Endodermal cell (in vitro differentiated cells): ENCODE measurements around the gene OTOP3. TPM values are rescaled to one million over a fixed set of nuclear protein-coding genes. Genes with fewer than 3 reads are reported as not detected.
"Not testable (repeated sequence)": the region's sequence is repeated elsewhere in the genome, so short reads cannot be mapped to it uniquely, and the experiment has no call there.

ENCODE experiments used
- DNase-seq: peaks from one replicate; pipeline ENCODE4 v3.0.0-alpha.2; 2017
- H3K27ac ChIP-seq: 2 replicates; pipeline ENCODE4 v1.5.1; 2013; ENCODE audit warnings: mild to moderate bottlenecking, low read depth, low read length, moderate library complexity
- H3K27me3 ChIP-seq: 2 replicates; pipeline ENCODE4 v1.6.1; 2013; ENCODE audit warnings: mild to moderate bottlenecking, low read length, moderate library complexity; ENCODE audit not compliant: insufficient read depth, control insufficient read depth, poor library complexity, severe bottlenecking
- H3K36me3 ChIP-seq: 2 replicates; pipeline ENCODE4 v1.7.0; 2013; ENCODE audit warnings: mild to moderate bottlenecking, low read length, moderate library complexity; ENCODE audit not compliant: control insufficient read depth, insufficient read depth
- H3K4me1 ChIP-seq: one replicate; pipeline ENCODE4 v1.7.0; 2013; ENCODE audit warnings: low read length; ENCODE audit not compliant: control insufficient read depth, insufficient read depth
- H3K4me3 ChIP-seq: 2 replicates; pipeline ENCODE4 v1.5.1; 2013; ENCODE audit warnings: mild to moderate bottlenecking, low read length, moderate library complexity
- H3K9ac ChIP-seq: 2 replicates; pipeline ENCODE4 v1.6.1; 2013; ENCODE audit warnings: mild to moderate bottlenecking, low read length, moderate library complexity; ENCODE audit not compliant: poor library complexity, severe bottlenecking; ENCODE audit errors: extremely low read depth
- H3K9me3 ChIP-seq: 2 replicates; pipeline ENCODE4 v1.6.1; 2013; ENCODE audit warnings: mild to moderate bottlenecking, low read length, moderate library complexity; ENCODE audit not compliant: control insufficient read depth
- H3K27ac Mint-ChIP-seq: 2 replicates; pipeline ENCODE4 v1.8.0; 2020; ENCODE audit warnings: mixed read lengths
- H3K27me3 Mint-ChIP-seq: 2 replicates; pipeline ENCODE4 v1.8.0; 2021; ENCODE audit warnings: mild to moderate bottlenecking, mixed read lengths; ENCODE audit not compliant: insufficient read depth
- H3K36me3 Mint-ChIP-seq: 2 replicates; pipeline ENCODE4 v1.8.0; 2020; ENCODE audit warnings: low read depth, mixed read lengths
- H3K4me1 Mint-ChIP-seq: 2 replicates; pipeline ENCODE4 v1.8.0; 2020; ENCODE audit warnings: mixed read lengths
- H3K4me3 Mint-ChIP-seq: 2 replicates; pipeline ENCODE4 v1.8.0; 2020; ENCODE audit warnings: mild to moderate bottlenecking, moderate library complexity, mixed read lengths
- H3K9me3 Mint-ChIP-seq: 2 replicates; pipeline ENCODE4 v1.8.0; 2020; ENCODE audit warnings: mild to moderate bottlenecking, mixed read lengths
- CTCF ChIP-seq: fragments of 200-600 bp; sonication (generic); conservative IDR thresholded peaks from 2 replicates; pipeline ENCODE4 v1.5.0; 2021; ENCODE audit warnings: antibody characterized with exemption, mild to moderate bottlenecking
- WGBS, 2 experiments: methylation state at CpG; one replicate each; pipeline versions ENCODE4 v1.1.5 to v1.1.7; 2013; ENCODE audit warnings: missing lambda C conversion rate in 2 of 2, mixed read lengths in 1 of 2; ENCODE audit not compliant: insufficient coverage in 1 of 2, insufficient read length in 1 of 2; 5-methylcytosine and 5-hydroxymethylcytosine counted together
- total RNA-seq, 2 donors: library from RNA; stranded (reverse); fragmentation: NEBNext Ultra II Directional in 1 of 2; extraction: Animal tissue kit (Norgen Biotek cat#: 25700) in 1 of 2; gene quantifications; 2 replicates in 1 of 2; 3 replicates in 1 of 2; pipeline ENCODE4 v1.2.1, GENCODE V29; 2021

OTOP3 gene
- total RNA-seq, 2 donors from 2014 or later = not detected

GRCh38 chr17:74981318-74981978 is 45.8 kb downstream of the OTOP3 start:
- Mint-ChIP-seq H3K9me3 (no peaks in the 10 kb centered on the region), H3K27ac (peak overlapping the region; percentile 97), H3K4me3 (peak overlapping the region; percentile 74), H3K27me3 (peaks cover 19% of the 10 kb centered on the region), H3K4me1 (peaks cover 6% of the 10 kb centered on the region), H3K36me3 (no peaks in the 10 kb centered on the region)
- H3K9me3 ChIP-seq = no peaks in the 10 kb centered on the region
- H3K36me3 ChIP-seq = no peaks in the 10 kb centered on the region
- peak; percentile 71 for DNase-seq
- WGBS, 2 experiments = 83 to 90% methylated on average over 11 to 16 of the region's 16 CpGs
- H3K9ac ChIP-seq = peak overlapping the region; percentile 72
- H3K4me1 ChIP-seq = peaks cover 4% of the 10 kb centered on the region
- H3K4me3 ChIP-seq = peak overlapping the region; percentile 95
- H3K27me3 ChIP-seq = peaks cover 15% of the 10 kb centered on the region
- H3K27ac ChIP-seq = peak overlapping the region; percentile 50
- TF ChIP-seq CTCF = no peak

GRCh38 chr17:74981979-74982662 is 46.4 kb downstream of the OTOP3 start:
- Mint-ChIP-seq H3K36me3 (no peaks in the 10 kb centered on the region), H3K27me3 (peaks cover 17% of the 10 kb centered on the region), H3K4me3 (peak overlapping the region; percentile 74), H3K4me1 (peaks cover 6% of the 10 kb centered on the region), H3K9me3 (no peaks in the 10 kb centered on the region), H3K27ac (peak overlapping the region; percentile 97)
- H3K9ac ChIP-seq = peak overlapping the region; percentile 72
- peaks cover 15% of the 10 kb centered on the region for H3K27me3 ChIP-seq
- peak overlapping the region; percentile 95 for H3K4me3 ChIP-seq
- no peak for TF ChIP-seq CTCF
- peak overlapping the region; percentile 50 for H3K27ac ChIP-seq
- DNase-seq = peak; percentile 98
- peaks cover 4% of the 10 kb centered on the region for H3K4me1 ChIP-seq
- no peaks in the 10 kb centered on the region for H3K9me3 ChIP-seq
- H3K36me3 ChIP-seq = no peaks in the 10 kb centered on the region
- 1 to 2% methylated on average over 18 to 61 of the region's 61 CpGs for WGBS, 2 experiments

GRCh38 chr17:74982663-74983313 is 47.1 kb downstream of the OTOP3 start:
- Histone ChIP-seq H3K9ac (peak overlapping the region; percentile 72), H3K27ac (peak overlapping the region; percentile 14), H3K27me3 (peaks cover 14% of the 10 kb centered on the region), H3K4me3 (peak overlapping the region; percentile 95)
- peak overlapping the region; percentile 74 for H3K4me3 Mint-ChIP-seq
- not testable (repeated sequence) for H3K4me1 ChIP-seq, H3K36me3 Mint-ChIP-seq, H3K4me1 Mint-ChIP-seq, H3K36me3 ChIP-seq, DNase-seq, H3K9me3 ChIP-seq, H3K9me3 Mint-ChIP-seq
- H3K27ac Mint-ChIP-seq = peak overlapping the region; percentile 94
- peaks cover 16% of the 10 kb centered on the region for H3K27me3 Mint-ChIP-seq
- 18 to 29% methylated on average over 10 to 14 of the region's 14 CpGs for WGBS, 2 experiments
